Measurements from ENCODE around the gene MTX1.
"Not testable (repeated sequence)": the region's sequence is repeated elsewhere in the genome, so short reads cannot be mapped to it uniquely, and the experiment has no call there.

MTX1 gene
- 7.5 to 22.7 (median 15.3) reads per million in 17 experiments for total RNA-seq

- DNase-seq = peak; percentile 81 to 93 (median 89)
Observed at GRCh38 chr1:155208541-155209311, at the start of gene MTX1. TSS of gene MTX1 (plus strand) at chr1:155208695. CDS start at chr1:155208805, 110 bp downstream.

GRCh38 chr1:155158991-155159390 lies 49.5 kb upstream of the MTX1 start:
- no peak for DNase-seq

- no peak for DNase-seq
Observed at GRCh38 chr1:155160128-155160527, 48.4 kb upstream of the MTX1 start.

- not testable (repeated sequence) for DNase-seq
Observed at GRCh38 chr1:155162631-155163030, 45.9 kb upstream of the MTX1 start.

GRCh38 chr1:155163785-155164184 lies 44.7 kb upstream of the MTX1 start:
- DNase-seq = not testable (repeated sequence)

- not testable (repeated sequence) for DNase-seq
Observed at GRCh38 chr1:155164625-155165024, 43.9 kb upstream of the MTX1 start.

GRCh38 chr1:155166051-155166470 lies 42.4 kb upstream of the MTX1 start:
- no peak for DNase-seq

GRCh38 chr1:155166471-155167165 lies 41.9 kb upstream of the MTX1 start:
- DNase-seq = peak in 3 of 4 experiments; percentile 23 to 62 (median 39)

- DNase-seq = peak; percentile 92 to 95 (median 94)
Observed at GRCh38 chr1:155167166-155168104, 41.1 kb upstream of the MTX1 start.

- not testable (repeated sequence) for DNase-seq
Observed at GRCh38 chr1:155168105-155168445, 40.4 kb upstream of the MTX1 start.

- DNase-seq = no peak
Observed at GRCh38 chr1:155168456-155169210, 39.9 kb upstream of the MTX1 start.

- no peak for DNase-seq
Observed at GRCh38 chr1:155169541-155169940, 39.0 kb upstream of the MTX1 start.

- no peak for DNase-seq
Observed at GRCh38 chr1:155170101-155170785, 38.3 kb upstream of the MTX1 start.

- no peak for DNase-seq
Observed at GRCh38 chr1:155170806-155171205, 37.7 kb upstream of the MTX1 start.

- peak in 1 of 4 experiments; percentile 48 for DNase-seq
Observed at GRCh38 chr1:155171836-155172731, 36.4 kb upstream of the MTX1 start.

GRCh38 chr1:155172732-155173477 lies 35.6 kb upstream of the MTX1 start, which contains the start of gene KRTCAP2:
TSS of gene KRTCAP2 (minus strand) at chr1:155173304. CDS start at chr1:155173224, 80 bp downstream.
- DNase-seq = peak; percentile 95 to 98 (median 97)

GRCh38 chr1:155173478-155174323 lies 34.8 kb upstream of the MTX1 start, which contains the start of gene TRIM46:
TSS of gene TRIM46 (plus strand) at chr1:155173849. CDS start at chr1:155173967, 118 bp downstream.
- no peak for DNase-seq
